CD1c-positive myeloid dendritic cell (primary cell): ENCODE measurements around the gene NAP1L5.

Experiments
- DNase-seq: peaks from one replicate; pipeline ENCODE4 v3.0.0-alpha.2; 2016; ENCODE audit errors: extremely low spot score

The NAP1L5 gene

GRCh38 chr4:88660446-88661294, 37.0 kb downstream of the NAP1L5 start:
- no peak for DNase-seq

DNA sequence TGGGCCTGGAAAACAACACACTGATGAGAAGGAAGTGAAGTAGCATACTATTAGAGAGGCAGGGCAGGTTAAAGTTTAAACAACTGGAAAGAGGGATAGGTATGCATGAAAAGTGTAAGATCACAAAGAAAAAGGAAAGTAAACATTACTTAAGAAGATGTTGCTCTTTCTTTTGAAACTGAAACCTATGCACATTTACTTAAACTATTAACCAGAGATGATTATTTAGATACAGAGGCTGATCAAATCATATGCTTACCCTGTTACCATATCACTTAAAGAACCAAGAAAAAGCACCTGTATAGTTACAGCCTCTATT, 37.8 kb downstream of the NAP1L5 start:
- no peak for DNase-seq

DNA sequence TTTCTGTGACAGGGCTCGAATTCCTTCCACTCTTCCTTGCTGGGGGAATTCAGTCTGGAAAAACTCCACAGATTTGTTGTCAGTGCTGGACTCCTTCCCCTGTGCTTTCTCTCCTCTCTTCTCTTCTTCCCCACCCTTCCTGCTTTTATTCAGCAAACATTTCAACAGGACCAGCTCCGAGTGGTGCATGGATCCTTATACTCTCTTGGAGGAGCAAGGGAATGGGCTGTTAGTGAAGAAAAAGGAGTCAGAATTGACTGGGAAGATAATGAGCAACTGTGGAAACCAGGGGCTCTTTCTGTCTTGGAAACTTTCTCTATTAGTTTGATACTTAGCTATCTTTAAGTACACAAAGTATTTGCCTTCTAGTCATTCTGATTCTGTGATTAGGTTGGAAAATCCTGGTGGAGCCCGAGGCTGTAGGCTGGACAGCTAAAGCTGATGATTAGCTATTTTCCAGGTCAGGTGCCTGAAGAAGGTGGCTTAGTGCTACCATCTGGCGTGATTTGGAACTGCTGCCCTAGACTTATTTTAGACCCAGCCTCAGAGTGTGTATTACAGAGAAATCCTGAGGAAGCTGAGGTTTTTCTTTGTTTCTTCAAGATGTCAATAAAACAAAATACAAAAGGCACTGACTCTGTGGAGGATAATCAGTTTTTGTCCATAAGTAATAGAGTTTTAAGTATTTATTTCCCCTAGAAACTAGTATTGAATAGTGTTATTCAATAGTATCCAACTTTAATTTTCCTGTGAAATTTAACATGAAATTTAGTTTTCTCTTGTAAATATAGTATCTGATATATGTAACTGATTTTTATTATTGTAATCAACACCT, 38.4 kb downstream of the NAP1L5 start:
- DNase-seq = peak; percentile 7

- no peak for DNase-seq
These were observed 42.4 kb downstream of the NAP1L5 start for GRCh38 chr4:88655226-88655625.

- no peak for DNase-seq
These were observed 44.2 kb downstream of the NAP1L5 start for GRCh38 chr4:88653371-88653946.

DNA sequence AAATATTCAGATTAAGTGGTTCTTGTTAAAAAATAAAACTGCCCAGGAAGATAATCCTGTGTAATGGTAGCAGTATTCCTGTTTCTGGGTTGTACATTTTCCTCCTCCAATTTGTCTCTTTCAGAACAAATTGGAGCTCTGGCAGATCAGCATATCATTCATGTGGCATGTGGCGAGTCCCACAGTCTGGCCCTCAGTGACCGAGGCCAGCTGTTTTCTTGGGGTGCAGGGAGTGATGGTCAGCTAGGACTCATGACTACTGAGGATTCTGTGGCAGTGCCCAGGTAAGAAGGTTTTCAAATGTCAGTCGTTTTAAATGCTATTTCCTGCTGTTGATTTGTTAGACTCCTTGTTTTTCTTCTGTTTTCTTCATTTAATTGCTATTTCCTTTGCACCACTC, 47.9 kb downstream of the NAP1L5 start:
- DNase-seq = no peak

DNA sequence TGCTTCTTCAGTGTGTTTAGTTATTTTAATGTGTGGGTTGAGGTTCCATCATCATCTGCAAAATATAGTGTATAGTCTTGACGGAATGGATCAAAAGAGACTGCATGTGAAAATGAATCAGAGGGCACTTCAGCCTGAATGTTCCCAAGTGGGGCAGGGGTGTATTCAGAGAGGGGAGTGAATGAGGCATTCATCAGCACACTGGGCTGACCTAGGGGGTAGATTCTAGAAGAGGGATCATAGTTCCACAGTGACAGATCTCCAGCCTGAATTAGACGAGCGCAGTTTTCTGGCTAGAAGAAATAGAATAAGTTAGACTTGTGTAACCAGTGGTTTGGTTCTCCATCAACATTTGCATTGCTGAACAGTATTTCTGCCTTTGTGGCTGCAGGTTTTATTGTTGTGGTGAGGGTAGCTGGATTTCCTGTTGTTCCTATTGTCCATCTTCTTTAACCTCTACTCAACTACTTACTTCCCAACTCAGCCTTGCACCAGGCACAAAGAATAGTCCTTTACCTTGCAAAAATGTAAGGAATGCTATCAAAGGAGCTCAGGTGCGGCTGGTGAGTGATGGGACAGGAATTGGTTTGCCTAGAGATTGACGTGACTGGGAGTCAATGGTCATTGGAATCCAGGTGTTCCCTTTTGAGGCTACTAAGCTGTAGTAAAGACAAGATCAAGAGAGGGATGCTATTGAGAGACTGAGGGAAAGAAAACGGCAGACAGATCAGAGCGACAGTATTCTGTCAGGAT, 50.9 kb downstream of the NAP1L5 start:
- DNase-seq = no peak

- DNase-seq = no peak
These were observed 51.6 kb downstream of the NAP1L5 start for GRCh38 chr4:88645994-88646393.
